ENCODE measurements around the gene EFCAB8. TPM values are rescaled to one million over a fixed set of nuclear protein-coding genes. Genes with fewer than 3 reads are reported as not detected.
"Not testable (repeated sequence)": the region's sequence is repeated elsewhere in the genome, so short reads cannot be mapped to it uniquely, and the experiment has no call there.

The EFCAB8 gene
- total RNA-seq, 1 experiment from 2014 or later: not detected

- no peak for DNase-seq (ENCODE audit: extremely low read depth, low read depth)
These were observed 75.9 kb downstream of the EFCAB8 start for GRCh38 chr20:32934580-32934979.

GRCh38 chr20:32941155-32941885 is 82.6 kb downstream of the EFCAB8 start:
- no peak for DNase-seq (ENCODE audit: extremely low read depth, low read depth)

GRCh38 chr20:32943490-32944052 is 84.8 kb downstream of the EFCAB8 start:
- no peak for DNase-seq (ENCODE audit: extremely low read depth, low read depth)

GRCh38 chr20:32945710-32946221 is 87.0 kb downstream of the EFCAB8 start:
- DNase-seq (ENCODE audit: extremely low read depth, low read depth): peak; percentile 5

GRCh38 chr20:32946629-32947028 is 87.9 kb downstream of the EFCAB8 start:
- no peak for DNase-seq (ENCODE audit: extremely low read depth, low read depth)

GRCh38 chr20:32950539-32950938 is 91.8 kb downstream of the EFCAB8 start:
- not testable (repeated sequence) for DNase-seq (ENCODE audit: extremely low read depth, low read depth)

GRCh38 chr20:32957459-32957858 is 98.7 kb downstream of the EFCAB8 start:
- DNase-seq (ENCODE audit: extremely low read depth, low read depth): no peak

GRCh38 chr20:32958574-32958973 is 99.9 kb downstream of the EFCAB8 start:
- no peak for DNase-seq (ENCODE audit: extremely low read depth, low read depth)

- no peak for DNase-seq (ENCODE audit: extremely low read depth, low read depth)
These were observed 100.9 kb downstream of the EFCAB8 start for GRCh38 chr20:32959351-32960221.

- DNase-seq (ENCODE audit: extremely low read depth, low read depth): no peak
These were observed 101.4 kb downstream of the EFCAB8 start for GRCh38 chr20:32960222-32960518.

GRCh38 chr20:32960849-32961731 is 102.4 kb downstream of the EFCAB8 start:
- no peak for DNase-seq (ENCODE audit: extremely low read depth, low read depth)

- DNase-seq (ENCODE audit: extremely low read depth, low read depth): no peak
These were observed 103.3 kb downstream of the EFCAB8 start for GRCh38 chr20:32962053-32962452.

GRCh38 chr20:32962646-32963045 is 103.9 kb downstream of the EFCAB8 start:
- not testable (repeated sequence) for DNase-seq (ENCODE audit: extremely low read depth, low read depth)

- DNase-seq (ENCODE audit: extremely low read depth, low read depth): no peak
These were observed 104.5 kb downstream of the EFCAB8 start for GRCh38 chr20:32963176-32963575.

- DNase-seq (ENCODE audit: extremely low read depth, low read depth): no peak
These were observed 105.9 kb downstream of the EFCAB8 start for GRCh38 chr20:32964575-32964974.

- DNase-seq (ENCODE audit: extremely low read depth, low read depth): no peak
These were observed 106.4 kb downstream of the EFCAB8 start for GRCh38 chr20:32965115-32965514.

- DNase-seq (ENCODE audit: extremely low read depth, low read depth): no peak
These were observed 107.1 kb downstream of the EFCAB8 start for GRCh38 chr20:32965581-32966373.

- no peak for DNase-seq (ENCODE audit: extremely low read depth, low read depth)
These were observed 107.7 kb downstream of the EFCAB8 start for GRCh38 chr20:32966382-32966781.

GRCh38 chr20:32966881-32967781 is 108.4 kb downstream of the EFCAB8 start:
- no peak for DNase-seq (ENCODE audit: extremely low read depth, low read depth)

All from NCI-H460 (cell line).